OCI-LY7 (cell line): ENCODE results near the gene ADAMTSL4. TPM values are rescaled to one million over a fixed set of nuclear protein-coding genes. Genes with fewer than 3 reads are reported as not detected.

ENCODE experiments used
- BruUV-seq: library from RNA; stranded (reverse); fragments of 400-500 nt; replicated peaks from 2 replicates; lab custom pipeline; 2021; lab: Mats Ljungman, UMichigan
- CTCF ChIA-PET: fragments of 300-600 bp; sonication (Branson Sonifier 250); formaldehyde crosslinking; loops from one replicate; lab custom pipeline; 2022; ENCODE audit warnings: antibody characterized with exemption; ENCODE audit not compliant: unreplicated experiment; lab: Charles Lee
- POLR2A ChIA-PET: fragments of 300-600 bp; sonication (Branson Sonifier 250); formaldehyde crosslinking; loops from one replicate; lab custom pipeline; 2022; ENCODE audit warnings: antibody characterized with exemption; lab: Charles Lee
- DNase-seq: peaks from one replicate; pipeline ENCODE4 v3.0.0-alpha.2; 2015; ENCODE audit warnings: low spot score
- H2AFZ ChIP-seq: fragments of 200-600 bp; sonication (generic), shearing (Covaris generic); 2 replicates; pipeline ENCODE4 v1.6.1; 2014; ENCODE audit warnings: mild to moderate bottlenecking, antibody characterized with exemption, low read length, moderate library complexity
- H3K27ac ChIP-seq: fragments of 200-600 bp; sonication (generic); 2 replicates; pipeline ENCODE4 v1.5.1; 2014; ENCODE audit warnings: mixed run types, low read depth, mild to moderate bottlenecking, moderate library complexity, low read length, inconsistent platforms; ENCODE audit not compliant: poor library complexity, severe bottlenecking
- H3K36me3 ChIP-seq: fragments of 200-600 bp; sonication (generic); 2 replicates; pipeline ENCODE4 v1.6.1; 2014; ENCODE audit warnings: mild to moderate bottlenecking, antibody characterized with exemption, low read length, moderate library complexity, mixed read lengths; ENCODE audit not compliant: insufficient read depth
- H3K4me1 ChIP-seq: fragments of 200-600 bp; sonication (generic); 2 replicates; pipeline ENCODE4 v1.5.1; 2014; ENCODE audit warnings: mild to moderate bottlenecking, low read length; ENCODE audit not compliant: insufficient read depth, poor library complexity, severe bottlenecking
- H3K4me2 ChIP-seq: fragments of 200-600 bp; sonication (generic); 2 replicates; pipeline ENCODE4 v1.6.1; 2014; ENCODE audit warnings: mild to moderate bottlenecking, low read length
- H3K4me3 ChIP-seq: fragments of 200-600 bp; sonication (generic); 2 replicates; pipeline ENCODE4 v1.5.1; 2014; ENCODE audit warnings: mild to moderate bottlenecking, low read depth, low read length; ENCODE audit not compliant: poor library complexity, severe bottlenecking
- H3K79me2 ChIP-seq: fragments of 200-600 bp; sonication (generic); 2 replicates; pipeline ENCODE4 v1.6.1; 2016; ENCODE audit warnings: low read depth, mild to moderate bottlenecking, low read length, moderate library complexity, mixed read lengths; ENCODE audit not compliant: insufficient read depth
- H3K9me2 ChIP-seq: fragments of 200-600 bp; sonication (generic); 2 replicates; pipeline ENCODE4 v1.6.1; 2016; ENCODE audit warnings: mild to moderate bottlenecking, low read length, mixed read lengths; ENCODE audit not compliant: insufficient read depth
- H3K9me3 ChIP-seq: fragments of 200-600 bp; sonication (generic); 2 replicates; pipeline ENCODE4 v1.6.1; 2014; ENCODE audit warnings: mild to moderate bottlenecking, mixed run types, low read length, mixed read lengths
- H4K20me1 ChIP-seq: fragments of 200-600 bp; sonication (generic); 2 replicates; pipeline ENCODE4 v1.6.1; 2014; ENCODE audit warnings: mild to moderate bottlenecking, antibody characterized with exemption, low read length, moderate library complexity, mixed read lengths; ENCODE audit not compliant: insufficient read depth
- EZH2phosphoT487 ChIP-seq: fragments of 200-600 bp; sonication (generic); IDR thresholded peaks from 2 replicates; pipeline ENCODE4 v1.6.1; 2018; ENCODE audit warnings: low read depth, borderline replicate concordance, mild to moderate bottlenecking, mixed run types, antibody characterized with exemption, low read length, moderate library complexity, mixed read lengths
- intact Hi-C: fragments of 100-400 bp; cut with micrococcal nuclease; formaldehyde crosslinking; loops from one replicate; pipeline ENCODE4 v1.10.0; 2022; ENCODE audit not compliant: unreplicated experiment
- total RNA-seq, 2 experiments: library from RNA; depleted of rRNA in 1 of 2; stranded (reverse); fragments of >200 nt in 1 of 2; shearing (Covaris generic) in 1 of 2; gene quantifications; 2 replicates each; pipeline ENCODE4 v1.2.3, GENCODE V29; 2014 to 2022
- TF ChIP-seq, protein P1 (sequence below): fragments of 200-600 bp; sonication (generic); conservative IDR thresholded peaks from 2 replicates; pipeline ENCODE4 v1.5.1; 2014; ENCODE audit warnings: mild to moderate bottlenecking, antibody characterized with exemption, low read length, moderate library complexity, mixed read lengths

The ADAMTSL4 gene
- total RNA-seq, 2 experiments from 2014 or later: not detected

- Histone ChIP-seq H4K20me1 (no peaks in the 10 kb centered on the region), H3K9me3 (no peaks in the 10 kb centered on the region), H3K4me2 (no peak overlapping the region), H3K4me3 (no peak overlapping the region), H3K27ac (no peak overlapping the region), H3K79me2 (no peaks in the 10 kb centered on the region), H3K9me2 (no peaks in the 10 kb centered on the region), H3K4me1 (peaks cover 30% of the 10 kb centered on the region), H3K36me3 (no peaks in the 10 kb centered on the region), H2AFZ (no peak overlapping the region)
- CTCF ChIA-PET: no interaction called here
- POLR2A ChIA-PET: interaction anchor here (0.6 kb wide), 1 partner anchor 13 kb away, joined by 3 read pairs; no protein-coding TSS in a partner anchor
- no TSS peak for BruUV-seq
- TF ChIP-seq, protein P1, sequence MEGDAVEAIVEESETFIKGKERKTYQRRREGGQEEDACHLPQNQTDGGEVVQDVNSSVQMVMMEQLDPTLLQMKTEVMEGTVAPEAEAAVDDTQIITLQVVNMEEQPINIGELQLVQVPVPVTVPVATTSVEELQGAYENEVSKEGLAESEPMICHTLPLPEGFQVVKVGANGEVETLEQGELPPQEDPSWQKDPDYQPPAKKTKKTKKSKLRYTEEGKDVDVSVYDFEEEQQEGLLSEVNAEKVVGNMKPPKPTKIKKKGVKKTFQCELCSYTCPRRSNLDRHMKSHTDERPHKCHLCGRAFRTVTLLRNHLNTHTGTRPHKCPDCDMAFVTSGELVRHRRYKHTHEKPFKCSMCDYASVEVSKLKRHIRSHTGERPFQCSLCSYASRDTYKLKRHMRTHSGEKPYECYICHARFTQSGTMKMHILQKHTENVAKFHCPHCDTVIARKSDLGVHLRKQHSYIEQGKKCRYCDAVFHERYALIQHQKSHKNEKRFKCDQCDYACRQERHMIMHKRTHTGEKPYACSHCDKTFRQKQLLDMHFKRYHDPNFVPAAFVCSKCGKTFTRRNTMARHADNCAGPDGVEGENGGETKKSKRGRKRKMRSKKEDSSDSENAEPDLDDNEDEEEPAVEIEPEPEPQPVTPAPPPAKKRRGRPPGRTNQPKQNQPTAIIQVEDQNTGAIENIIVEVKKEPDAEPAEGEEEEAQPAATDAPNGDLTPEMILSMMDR: no peak
- TF ChIP-seq EZH2phosphoT487: no peak
- no peak for DNase-seq
- intact Hi-C loops: no loop called here
Measured at GRCh38 chr1:150557813-150558212, 8.6 kb downstream of the ADAMTSL4 start.

DNA sequence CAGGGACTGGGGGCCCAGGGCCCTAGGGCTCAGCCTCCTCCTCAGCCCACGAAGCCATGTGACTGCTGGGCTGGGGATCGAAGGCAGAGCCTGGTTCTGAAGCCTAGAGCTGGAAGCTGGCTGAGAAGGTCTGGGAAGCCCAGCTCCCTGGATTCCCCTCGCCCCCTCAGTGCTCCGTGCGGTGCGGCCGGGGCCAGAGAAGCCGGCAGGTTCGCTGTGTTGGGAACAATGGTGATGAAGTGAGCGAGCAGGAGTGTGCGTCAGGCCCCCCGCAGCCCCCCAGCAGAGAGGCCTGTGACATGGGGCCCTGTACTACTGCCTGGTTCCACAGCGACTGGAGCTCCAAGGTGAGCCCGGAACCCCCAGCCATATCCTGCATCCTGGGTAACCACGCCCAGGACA lies 9.1 kb downstream of the ADAMTSL4 start:
- H3K36me3 ChIP-seq: no peaks in the 10 kb centered on the region
- no TSS peak for BruUV-seq
- TF ChIP-seq, protein P1: no peak
- TF ChIP-seq EZH2phosphoT487: no peak

More for the DNA sequence above, 9.1 kb downstream of the ADAMTSL4 start:
- Histone ChIP-seq H2AFZ (no peak overlapping the region), H3K9me2 (no peaks in the 10 kb centered on the region), H3K79me2 (no peaks in the 10 kb centered on the region), H4K20me1 (no peaks in the 10 kb centered on the region), H3K4me1 (peaks cover 35% of the 10 kb centered on the region), H3K4me2 (no peak overlapping the region), H3K4me3 (no peak overlapping the region), H3K27ac (no peak overlapping the region), H3K9me3 (no peaks in the 10 kb centered on the region)
- CTCF ChIA-PET: no interaction called here
- POLR2A ChIA-PET: interaction anchor here (0.6 kb wide), 1 partner anchor 13 kb away, joined by 3 read pairs; no protein-coding TSS in a partner anchor
- intact Hi-C loops: no loop called here
- no peak for DNase-seq
